Stimulated activated naive CD8-positive, alpha-beta T cell treated with anti-CD3 and anti-CD28 coated beads, Interleukin-15, amount 100 ng/mL, for 72 hours (primary cell): ENCODE results near the gene RNF208.

Experiments used
- ATAC-seq: fragments of 150-1000 bp; cut with Tn5 transposase; 2 replicates; pipeline ENCODE4 v1.10.0; 2021; ENCODE audit warnings: mild to moderate bottlenecking, moderate library complexity
- DNase-seq, 2 donors: peaks; one replicate each; pipeline ENCODE4 v3.0.0; 2021 to 2022
- H3K27ac Mint-ChIP-seq, 2 donors: one replicate each; pipeline ENCODE4 v1.8.0; 2022; ENCODE audit warnings: mild to moderate bottlenecking in 2 of 2, mixed read lengths in 2 of 2, moderate library complexity in 2 of 2
- H3K27me3 Mint-ChIP-seq: one replicate; pipeline ENCODE4 v1.8.0; 2022; ENCODE audit warnings: mixed read lengths
- H3K4me1 Mint-ChIP-seq: one replicate; pipeline ENCODE4 v1.8.0; 2022; ENCODE audit warnings: mild to moderate bottlenecking, mixed read lengths
- H3K4me3 Mint-ChIP-seq, 2 donors: one replicate each; pipeline ENCODE4 v1.8.0; 2022; ENCODE audit warnings: mild to moderate bottlenecking in 2 of 2, mixed read lengths in 2 of 2, moderate library complexity in 1 of 2
- H3K9me3 Mint-ChIP-seq, 2 donors: one replicate each; pipeline ENCODE4 v1.8.0; 2022; ENCODE audit warnings: mixed read lengths in 2 of 2

Gene RNF208

GRCh38 chr9:137256856-137257255 lies 34.8 kb upstream of the RNF208 start:
- Mint-ChIP-seq H3K27ac (no peak overlapping the region), H3K27me3 (peaks cover 6% of the 10 kb centered on the region), H3K4me1 (peaks cover 29% of the 10 kb centered on the region), H3K9me3 (no peaks in the 10 kb centered on the region), H3K4me3 (peak overlapping the region; percentile 39 to 87)
- ATAC-seq (no peak), DNase-seq (no peak)

- Mint-ChIP-seq H3K9me3 (no peaks in the 10 kb centered on the region), H3K27ac (no peak overlapping the region), H3K4me3 (peak overlapping the region; percentile 81 to 87), H3K4me1 (peaks cover 24% of the 10 kb centered on the region), H3K27me3 (peaks cover 6% of the 10 kb centered on the region)
- ATAC-seq (no peak), DNase-seq (no peak)
Observed at GRCh38 chr9:137256362-137256761, 34.3 kb upstream of the RNF208 start.

GRCh38 chr9:137255448-137256114 lies 33.5 kb upstream of the RNF208 start:
- no peaks in the 10 kb centered on the region for H3K9me3 Mint-ChIP-seq
- peak overlapping the region; percentile 81 to 87 for H3K4me3 Mint-ChIP-seq
- DNase-seq (no peak), ATAC-seq (no peak)
- peaks cover 24% of the 10 kb centered on the region for H3K4me1 Mint-ChIP-seq
- H3K27ac Mint-ChIP-seq, result peak overlapping the region in 1 of 2 donors; percentile 13
- peaks cover 6% of the 10 kb centered on the region for H3K27me3 Mint-ChIP-seq

- peaks cover 6% of the 10 kb centered on the region for H3K27me3 Mint-ChIP-seq
- ATAC-seq (peak; percentile 93), DNase-seq (peak; percentile 94 to 97)
- peak within 1 kb of the TSS; percentile 87 to 89 for H3K4me3 Mint-ChIP-seq
- H3K9me3 Mint-ChIP-seq, result no peaks in the 10 kb centered on the region
- H3K27ac Mint-ChIP-seq, result peak within 1 kb of the TSS; percentile 80 to 84
- peaks cover 24% of the 10 kb centered on the region for H3K4me1 Mint-ChIP-seq
Observed at GRCh38 chr9:137254624-137255447, 32.8 kb upstream of the RNF208 start, which contains the start of gene NELFB. Gene NELFB, plus strand, starts transcription at chr9:137255327.

- Mint-ChIP-seq H3K9me3 (no peaks in the 10 kb centered on the region), H3K4me1 (peaks cover 24% of the 10 kb centered on the region), H3K27me3 (peaks cover 6% of the 10 kb centered on the region), H3K27ac (peak overlapping the region; percentile 80 to 84), H3K4me3 (peak overlapping the region; percentile 87 to 89)
- DNase-seq, result no peak
- no peak for ATAC-seq
Observed at GRCh38 chr9:137253717-137254623, 31.9 kb upstream of the RNF208 start.

- Mint-ChIP-seq H3K4me1 (peaks cover 24% of the 10 kb centered on the region), H3K27me3 (peaks cover 6% of the 10 kb centered on the region), H3K27ac (no peak overlapping the region), H3K9me3 (no peaks in the 10 kb centered on the region), H3K4me3 (no peak overlapping the region)
- ATAC-seq, result no peak
- no peak for DNase-seq
Observed at GRCh38 chr9:137252555-137253506, 30.8 kb upstream of the RNF208 start.

- H3K27ac Mint-ChIP-seq, result no peak overlapping the region
- no peak overlapping the region for H3K4me3 Mint-ChIP-seq
- no peak for ATAC-seq
- no peak for DNase-seq
- H3K27me3 Mint-ChIP-seq, result peaks cover 6% of the 10 kb centered on the region
- H3K4me1 Mint-ChIP-seq, result peaks cover 22% of the 10 kb centered on the region
- no peaks in the 10 kb centered on the region for H3K9me3 Mint-ChIP-seq
Observed at GRCh38 chr9:137251490-137252268, 29.6 kb upstream of the RNF208 start.

GRCh38 chr9:137251194-137251461 lies 29.1 kb upstream of the RNF208 start, which contains the start of gene STPG3:
Gene STPG3, plus strand, starts transcription at chr9:137251286. Its CDS starts 1 bp downstream, at chr9:137251287.
- ATAC-seq (no peak), DNase-seq (no peak)
- Mint-ChIP-seq H3K4me1 (peaks cover 17% of the 10 kb centered on the region), H3K9me3 (no peaks in the 10 kb centered on the region), H3K4me3 (no peak within 1 kb of the TSS), H3K27ac (no peak within 1 kb of the TSS), H3K27me3 (peaks cover 6% of the 10 kb centered on the region)

GRCh38 chr9:137250329-137251193 lies 28.5 kb upstream of the RNF208 start:
- H3K9me3 Mint-ChIP-seq, result no peaks in the 10 kb centered on the region
- DNase-seq, result no peak

GRCh38 chr9:137247916-137248175 lies 25.8 kb upstream of the RNF208 start:
- ATAC-seq (no peak), DNase-seq (no peak)
- Mint-ChIP-seq H3K4me3 (no peak overlapping the region), H3K27me3 (no peaks in the 10 kb centered on the region), H3K27ac (no peak overlapping the region), H3K4me1 (peaks cover 15% of the 10 kb centered on the region), H3K9me3 (no peaks in the 10 kb centered on the region)

More at GRCh38 chr9:137250329-137251193, 28.5 kb upstream of the RNF208 start:
- Mint-ChIP-seq H3K27me3 (peaks cover 6% of the 10 kb centered on the region), H3K27ac (no peak overlapping the region), H3K4me1 (peaks cover 13% of the 10 kb centered on the region), H3K4me3 (no peak overlapping the region)
- ATAC-seq, result no peak

- no peak overlapping the region for H3K4me3 Mint-ChIP-seq
Observed at GRCh38 chr9:137247135-137247915, 25.3 kb upstream of the RNF208 start.

GRCh38 chr9:137245450-137246421 lies 23.7 kb upstream of the RNF208 start:
- ATAC-seq (no peak), DNase-seq (peak in 1 of 2 donors; percentile 15)
- Mint-ChIP-seq H3K27me3 (no peaks in the 10 kb centered on the region), H3K27ac (peak overlapping the region in 1 of 2 donors; percentile 90), H3K9me3 (no peaks in the 10 kb centered on the region), H3K4me3 (no peak overlapping the region), H3K4me1 (peaks cover 31% of the 10 kb centered on the region)

More at GRCh38 chr9:137247135-137247915, 25.3 kb upstream of the RNF208 start:
- Mint-ChIP-seq H3K27me3 (no peaks in the 10 kb centered on the region), H3K9me3 (no peaks in the 10 kb centered on the region), H3K4me1 (peaks cover 21% of the 10 kb centered on the region), H3K27ac (no peak overlapping the region)
- DNase-seq, result no peak
- no peak for ATAC-seq
